Fibroblast of gingiva (primary cell): ENCODE measurements around the gene PIK3C2A.
A peak's percentile ranks its signal among the peaks of the same experiment; 100 is the strongest.

Experiments used
- DNase-seq: peaks from one replicate; pipeline ENCODE4 v3.0.0-alpha.2; 2011; ENCODE audit warnings: low read depth

Gene PIK3C2A

GRCh38 chr11:17211286-17211685 lies 3.5 kb upstream of the PIK3C2A start:
- no peak for DNase-seq

- DNase-seq: no peak
These were observed 2.1 kb upstream of the PIK3C2A start for GRCh38 chr11:17209939-17210245.

- peak; percentile 17 for DNase-seq
These were observed 642 bp upstream of the PIK3C2A start for GRCh38 chr11:17208257-17208999.

- DNase-seq: no peak
These were observed 1.3 kb downstream of the PIK3C2A start for GRCh38 chr11:17206463-17206862.

GRCh38 chr11:17197431-17197898 lies 10.3 kb downstream of the PIK3C2A start:
- no peak for DNase-seq

GRCh38 chr11:17188675-17189074 lies 19.1 kb downstream of the PIK3C2A start:
- no peak for DNase-seq

GRCh38 chr11:17186932-17187692 lies 20.7 kb downstream of the PIK3C2A start:
- DNase-seq: no peak

- no peak for DNase-seq
These were observed 21.8 kb downstream of the PIK3C2A start for GRCh38 chr11:17185938-17186337.

GRCh38 chr11:17184882-17185587 lies 22.8 kb downstream of the PIK3C2A start:
- no peak for DNase-seq

- DNase-seq: no peak
These were observed 23.9 kb downstream of the PIK3C2A start for GRCh38 chr11:17183836-17184235.

GRCh38 chr11:17179970-17180369 lies 27.8 kb downstream of the PIK3C2A start:
- no peak for DNase-seq

GRCh38 chr11:17173332-17173731 lies 34.5 kb downstream of the PIK3C2A start:
- peak; percentile 49 for DNase-seq

GRCh38 chr11:17171916-17172315 lies 35.9 kb downstream of the PIK3C2A start:
- DNase-seq: peak; percentile 5

GRCh38 chr11:17171343-17171742 lies 36.4 kb downstream of the PIK3C2A start:
- DNase-seq: peak; percentile 50

- no peak for DNase-seq
These were observed 37.9 kb downstream of the PIK3C2A start for GRCh38 chr11:17169876-17170275.

- no peak for DNase-seq
These were observed 42.4 kb downstream of the PIK3C2A start for GRCh38 chr11:17165247-17165890.

- DNase-seq: no peak
These were observed 43.2 kb downstream of the PIK3C2A start for GRCh38 chr11:17164361-17165246.

- DNase-seq: no peak
These were observed 44.0 kb downstream of the PIK3C2A start for GRCh38 chr11:17163736-17164135.

- DNase-seq: no peak
These were observed 44.5 kb downstream of the PIK3C2A start for GRCh38 chr11:17163291-17163690.

- DNase-seq: no peak
These were observed 45.4 kb downstream of the PIK3C2A start for GRCh38 chr11:17162376-17162775.

- DNase-seq: no peak
These were observed 46.3 kb downstream of the PIK3C2A start for GRCh38 chr11:17161515-17161914.
